Fibroblast of pulmonary artery (primary cell): ENCODE measurements around the gene DOK4.

ENCODE experiments used
- DNase-seq: peaks from one replicate; pipeline ENCODE4 v3.0.0-alpha.2; 2010; ENCODE audit warnings: low read depth
- H3K4me3 ChIP-seq: replicated peaks from 2 replicates; pipeline ENCODE4 v1.5.1; 2011; ENCODE audit warnings: low read depth, mild to moderate bottlenecking, control low read depth, low read length, moderate library complexity
- TF ChIP-seq, protein P1 (sequence below): IDR thresholded peaks from 2 replicates; pipeline ENCODE4 v1.5.1; 2011; ENCODE audit warnings: mild to moderate bottlenecking, control low read depth, low read length, inconsistent platforms; ENCODE audit errors: missing control alignments

DOK4 gene

GRCh38 chr16:57462978-57463362, 23.3 kb downstream of the DOK4 start:
- TF ChIP-seq, protein P1, sequence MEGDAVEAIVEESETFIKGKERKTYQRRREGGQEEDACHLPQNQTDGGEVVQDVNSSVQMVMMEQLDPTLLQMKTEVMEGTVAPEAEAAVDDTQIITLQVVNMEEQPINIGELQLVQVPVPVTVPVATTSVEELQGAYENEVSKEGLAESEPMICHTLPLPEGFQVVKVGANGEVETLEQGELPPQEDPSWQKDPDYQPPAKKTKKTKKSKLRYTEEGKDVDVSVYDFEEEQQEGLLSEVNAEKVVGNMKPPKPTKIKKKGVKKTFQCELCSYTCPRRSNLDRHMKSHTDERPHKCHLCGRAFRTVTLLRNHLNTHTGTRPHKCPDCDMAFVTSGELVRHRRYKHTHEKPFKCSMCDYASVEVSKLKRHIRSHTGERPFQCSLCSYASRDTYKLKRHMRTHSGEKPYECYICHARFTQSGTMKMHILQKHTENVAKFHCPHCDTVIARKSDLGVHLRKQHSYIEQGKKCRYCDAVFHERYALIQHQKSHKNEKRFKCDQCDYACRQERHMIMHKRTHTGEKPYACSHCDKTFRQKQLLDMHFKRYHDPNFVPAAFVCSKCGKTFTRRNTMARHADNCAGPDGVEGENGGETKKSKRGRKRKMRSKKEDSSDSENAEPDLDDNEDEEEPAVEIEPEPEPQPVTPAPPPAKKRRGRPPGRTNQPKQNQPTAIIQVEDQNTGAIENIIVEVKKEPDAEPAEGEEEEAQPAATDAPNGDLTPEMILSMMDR, result no peak
- peak overlapping the region; percentile 90 for H3K4me3 ChIP-seq
- DNase-seq, result no peak

DNA sequence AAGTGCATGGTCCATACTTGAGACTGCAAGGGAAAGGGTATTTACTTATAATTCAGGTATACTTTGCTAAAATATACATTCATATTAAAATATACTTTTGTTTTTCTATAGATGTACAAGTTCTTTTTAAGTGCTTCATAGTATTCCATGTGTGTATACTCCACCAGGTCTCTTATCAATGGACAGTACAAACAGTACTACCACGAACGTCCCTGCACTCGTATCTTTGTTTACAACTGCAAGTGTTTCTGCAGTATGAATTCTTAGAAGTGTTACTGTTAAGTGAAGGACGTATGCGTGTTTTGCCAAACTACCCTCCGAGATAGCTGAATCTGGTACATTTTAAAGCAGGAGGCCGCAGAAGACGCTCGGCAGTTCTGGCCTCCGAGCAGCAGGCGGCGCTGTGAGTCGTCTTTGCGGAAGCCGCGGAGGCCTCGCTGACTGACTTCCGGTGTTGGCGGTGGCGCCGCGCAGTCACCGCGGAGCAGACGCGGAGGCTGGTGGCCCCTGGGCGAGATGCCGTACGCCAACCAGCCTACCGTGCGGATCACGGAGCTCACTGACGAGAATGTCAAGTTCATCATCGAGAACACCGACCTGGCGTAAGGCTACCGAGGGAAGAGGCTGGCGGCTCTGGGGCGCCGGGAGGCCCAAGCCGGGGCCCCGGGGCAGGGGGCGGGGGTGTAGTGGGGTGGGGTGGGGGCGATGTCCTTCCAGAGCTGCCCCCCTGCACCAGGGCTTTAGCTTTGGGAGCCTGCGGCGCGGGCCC, 23.9 kb downstream of the DOK4 start, which contains the start of gene POLR2C:
Gene POLR2C, plus strand, starts transcription at position 471 of the 769 bp plus-strand sequence. Its CDS starts 46 bp downstream, at position 517.
- TF ChIP-seq, protein P1, result peak; percentile 95
- H3K4me3 ChIP-seq, result peak within 1 kb of the TSS; percentile 90
- peak; percentile 90 for DNase-seq

DNA sequence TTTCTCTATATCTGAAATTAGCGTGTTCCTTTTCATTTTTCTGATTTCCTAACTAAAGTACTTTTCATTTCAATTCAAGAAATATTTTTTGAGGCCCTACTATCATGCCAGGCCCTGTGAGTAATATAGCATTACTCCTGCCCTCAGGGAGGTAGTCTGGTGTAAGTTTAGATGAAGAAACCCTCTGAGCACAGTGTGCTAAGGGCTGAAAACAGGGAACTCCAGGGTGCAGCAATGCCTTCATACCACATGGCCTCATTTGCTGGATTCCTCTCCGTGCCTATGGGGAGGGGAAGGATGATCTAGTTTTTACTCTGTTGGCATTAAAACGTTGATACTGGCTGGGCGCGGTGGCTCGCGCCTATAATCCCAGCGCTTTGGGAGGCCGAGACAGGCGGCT, 34.3 kb downstream of the DOK4 start:
- DNase-seq, result no peak
- TF ChIP-seq, protein P1, result no peak
- no peak overlapping the region for H3K4me3 ChIP-seq

GRCh38 chr16:57447186-57447962, 38.9 kb downstream of the DOK4 start, which contains the start of the genes CIAPIN1 and COQ9:
TSS of gene CIAPIN1 (minus strand) at chr16:57447385. CDS start at chr16:57440928, 6,457 bp downstream.
TSS of gene COQ9 (plus strand) at chr16:57447479. CDS start at chr16:57447506, 27 bp downstream.
- TF ChIP-seq, protein P1, result no peak
- peak; percentile 93 for DNase-seq
- peak within 1 kb of the TSS; percentile 94 for H3K4me3 ChIP-seq

GRCh38 chr16:57446531-57447185, 39.6 kb downstream of the DOK4 start:
- DNase-seq, result peak; percentile 34

GRCh38 chr16:57445510-57445909, 40.8 kb downstream of the DOK4 start:
- TF ChIP-seq, protein P1, result no peak
- no peak for DNase-seq
- no peak overlapping the region for H3K4me3 ChIP-seq

More at GRCh38 chr16:57446531-57447185, 39.6 kb downstream of the DOK4 start:
- H3K4me3 ChIP-seq, result peak overlapping the region; percentile 94
- TF ChIP-seq, protein P1, result no peak
